WTC11 (cell line): Measurements from ENCODE around the gene VASN. TPM values are rescaled to one million over a fixed set of nuclear protein-coding genes. Genes with fewer than 3 reads are reported as not detected.

Source experiments
- ATAC-seq: fragments of 200-7000 bp; cut with Tn5 transposase; 2 replicates; pipeline ENCODE4 v1.10.0; 2021; ENCODE audit warnings: mild to moderate bottlenecking, moderate library complexity
- CTCF ChIA-PET: fragments of 300-600 bp; sonication (Branson Sonifier 250); formaldehyde crosslinking; loops from one replicate; lab custom pipeline; 2021; ENCODE audit warnings: antibody characterized with exemption; lab: Charles Lee
- POLR2A ChIA-PET: fragments of 350-600 bp; sonication (Branson Sonifier 250); formaldehyde crosslinking; loops from one replicate; lab custom pipeline; 2021; ENCODE audit warnings: antibody characterized with exemption; lab: Charles Lee
- DNase-seq: peaks from one replicate; pipeline ENCODE4 v3.0.0; 2021; ENCODE audit warnings: low spot score
- H3K27ac Mint-ChIP-seq: 2 replicates; pipeline ENCODE4 v1.8.0; 2021; ENCODE audit warnings: mixed read lengths
- H3K27me3 Mint-ChIP-seq: 2 replicates; pipeline ENCODE4 v1.8.0; 2021; ENCODE audit warnings: low read depth, mild to moderate bottlenecking, moderate library complexity, mixed read lengths
- H3K36me3 Mint-ChIP-seq: 2 replicates; pipeline ENCODE4 v1.8.0; 2021; ENCODE audit warnings: mixed read lengths
- H3K4me1 Mint-ChIP-seq: 2 replicates; pipeline ENCODE4 v1.8.0; 2022; ENCODE audit warnings: mixed read lengths
- H3K4me3 Mint-ChIP-seq: 2 replicates; pipeline ENCODE4 v1.8.0; 2021; ENCODE audit warnings: mild to moderate bottlenecking, moderate library complexity, mixed read lengths
- H3K9me3 Mint-ChIP-seq: 2 replicates; pipeline ENCODE4 v1.8.0; 2021; ENCODE audit warnings: mixed read lengths
- ATF3 ChIP-seq: sonication (generic); formaldehyde crosslinking; conservative IDR thresholded peaks from 2 replicates; pipeline ENCODE4 v1.8.1; 2022; ENCODE audit warnings: mild to moderate bottlenecking, missing genetic modification reagents
- CREB1 ChIP-seq: sonication (generic); formaldehyde crosslinking; IDR thresholded peaks from 2 replicates; pipeline ENCODE4 v1.8.0; 2023; ENCODE audit warnings: mild to moderate bottlenecking, missing genetic modification reagents
- CTCF ChIP-seq: fragments of 200-600 bp; IDR thresholded peaks from 2 replicates; pipeline ENCODE4 v1.8.0; 2022; ENCODE audit warnings: antibody characterized with exemption
- E2F4 ChIP-seq: sonication (generic); formaldehyde crosslinking; IDR thresholded peaks from 2 replicates; pipeline ENCODE4 v1.8.1; 2022; ENCODE audit warnings: low read depth, mild to moderate bottlenecking, moderate library complexity, missing genetic modification reagents, borderline replicate concordance
- ELF4 ChIP-seq: sonication (generic); formaldehyde crosslinking; IDR thresholded peaks from 2 replicates; pipeline ENCODE4 v1.8.1; 2022; ENCODE audit warnings: low read depth, mild to moderate bottlenecking, moderate library complexity, missing genetic modification reagents
- FOXJ3 ChIP-seq: sonication (generic); formaldehyde crosslinking; IDR thresholded peaks from 2 replicates; pipeline ENCODE4 v1.9.0; 2021; ENCODE audit warnings: missing genetic modification reagents, mild to moderate bottlenecking, borderline replicate concordance
- FOXP1 ChIP-seq: sonication (generic); formaldehyde crosslinking; IDR thresholded peaks from 2 replicates; pipeline ENCODE4 v1.8.0; 2022; ENCODE audit warnings: missing genetic modification reagents, mild to moderate bottlenecking, moderate library complexity, borderline replicate concordance
- GRHL2 ChIP-seq: fragments of 250-450 bp; sonication (Bioruptor Pico); IDR thresholded peaks from 2 replicates; pipeline ENCODE4 v1.8.0; 2022; ENCODE audit warnings: mild to moderate bottlenecking, moderate library complexity; ENCODE audit not compliant: insufficient replicate concordance, severe bottlenecking
- IRF2 ChIP-seq: sonication (generic); formaldehyde crosslinking; IDR thresholded peaks from 2 replicates; pipeline ENCODE4 v1.8.0; 2022; ENCODE audit warnings: low read depth, missing genetic modification reagents, borderline replicate concordance
- OVOL2 ChIP-seq: fragments of 250-450 bp; sonication (Bioruptor Pico); IDR thresholded peaks from 2 replicates; pipeline ENCODE4 v1.9.0; 2021; ENCODE audit warnings: mild to moderate bottlenecking, borderline replicate concordance
- PRDM15 ChIP-seq: sonication (generic); formaldehyde crosslinking; IDR thresholded peaks from 2 replicates; pipeline ENCODE4 v1.8.0; 2022; ENCODE audit warnings: missing genetic modification reagents
- TCF7 ChIP-seq: sonication (generic); formaldehyde crosslinking; IDR thresholded peaks from 2 replicates; pipeline ENCODE4 v1.8.0; 2022; ENCODE audit warnings: mild to moderate bottlenecking, low read depth, missing genetic modification reagents, moderate library complexity
- USF1 ChIP-seq: sonication (generic); formaldehyde crosslinking; IDR thresholded peaks from 2 replicates; pipeline ENCODE4 v1.8.0; 2022; ENCODE audit warnings: mild to moderate bottlenecking, missing genetic modification reagents
- ZBTB43 ChIP-seq: sonication (generic); formaldehyde crosslinking; IDR thresholded peaks from 2 replicates; pipeline ENCODE4 v1.8.1; 2023; ENCODE audit warnings: mild to moderate bottlenecking, missing genetic modification reagents
- ZNF232 ChIP-seq: sonication (generic); formaldehyde crosslinking; IDR thresholded peaks from 2 replicates; pipeline ENCODE4 v1.8.0; 2022; ENCODE audit warnings: mild to moderate bottlenecking, missing genetic modification reagents
- ZNF396 ChIP-seq: fragments of 250-450 bp; sonication (Bioruptor Pico); IDR thresholded peaks from 2 replicates; pipeline ENCODE4 v1.8.0; 2021; ENCODE audit warnings: mild to moderate bottlenecking, moderate library complexity, borderline replicate concordance
- ZNF416 ChIP-seq: fragments of 250-450 bp; sonication (Bioruptor Pico); IDR thresholded peaks from 2 replicates; pipeline ENCODE4 v1.9.0; 2021; ENCODE audit warnings: mild to moderate bottlenecking, inconsistent platforms
- total RNA-seq: library from RNA; stranded (reverse); gene quantifications from 3 replicates; pipeline ENCODE4 v1.2.3, GENCODE V29; 2021

The VASN gene
- total RNA-seq, 1 experiment from 2014 or later, result 8.0 TPM

GRCh38 chr16:4420505-4421105 lies 49.0 kb downstream of the VASN start:
- H3K27me3 Mint-ChIP-seq, result peaks cover 15% of the 10 kb centered on the region
- no peaks in the 10 kb centered on the region for H3K9me3 Mint-ChIP-seq
- H3K36me3 Mint-ChIP-seq, result no peaks in the 10 kb centered on the region
- ChIA-PET CTCF (no interaction called here), POLR2A (no interaction called here)
- TF ChIP-seq FOXJ3 (no peak), ZNF396 (no peak), IRF2 (CRISPR knock-in tag) (no peak), CREB1 (CRISPR knock-in tag) (no peak), CTCF (no peak), GRHL2 (CRISPR knock-in tag) (no peak), ELF4 (no peak), ATF3 (no peak), ZNF416 (CRISPR knock-in tag) (no peak), USF1 (CRISPR knock-in tag) (no peak), TCF7 (CRISPR knock-in tag) (no peak), ZBTB43 (CRISPR knock-in tag) (no peak), PRDM15 (CRISPR knock-in tag) (no peak), FOXP1 (CRISPR knock-in tag) (no peak), ZNF232 (CRISPR knock-in tag) (no peak), E2F4 (CRISPR knock-in tag) (no peak), OVOL2 (CRISPR knock-in tag) (no peak)
- H3K4me1 Mint-ChIP-seq, result peaks cover 5% of the 10 kb centered on the region
- no peak overlapping the region for H3K4me3 Mint-ChIP-seq
- no peak for DNase-seq
- ATAC-seq, result no peak
- H3K27ac Mint-ChIP-seq, result no peak overlapping the region
